Measurements from ENCODE around the gene CIDEA. TPM values are rescaled to one million over a fixed set of nuclear protein-coding genes. Genes with fewer than 3 reads are reported as not detected.
A peak's percentile ranks its signal among the peaks of the same experiment; 100 is the strongest.

CIDEA gene
- total and polyA plus RNA-seq, 9 of the 15 experiments (the other 6 are each of a cell fraction or from before 2014, with no cell fraction given): not detected

GRCh38 chr18:12282442-12283039 is 28.4 kb downstream of the CIDEA start:
- no peaks in the 10 kb centered on the region for H3K27me3 ChIP-seq (ENCODE audit: control insufficient read depth in 2 of 2, insufficient read depth in 2 of 2, low read length in 2 of 2)
- peaks cover 6 to 16% of the 10 kb centered on the region in 2 experiments; a peak in 4 of 5 replicates for H3K4me1 ChIP-seq (replicated peaks in 1 of 2; ENCODE audit: control insufficient read depth in 2 of 2, insufficient read depth in 2 of 2, low read length in 2 of 2)
- WGBS (ENCODE audit: insufficient coverage, low coverage, missing lambda C conversion rate): 41% methylated on average over 9 of the region's 9 CpGs
- TF ChIP-seq SETDB1 (IDR thresholded peaks at IDR 0.05; ENCODE audit: low read length): no peak
- TF ChIP-seq KLF6 (CRISPR knock-in tag; IDR thresholded peaks at IDR 0.05; ENCODE audit: borderline replicate concordance): no peak
- no peak for TF ChIP-seq EGR1 (conservative IDR thresholded peaks at IDR 0.05)
- TF ChIP-seq SREBF2 (CRISPR knock-in tag; IDR thresholded peaks at IDR 0.05): no peak
- intact Hi-C loops (cut with micrococcal nuclease): loop anchor here (1.0 to 5.0 kb wide), 4 partner anchors 45 to 378 kb away; partner anchors contain the start of gene AFG3L2
- no peaks in the 10 kb centered on the region for H3K9me3 ChIP-seq (replicated peaks; ENCODE audit: control insufficient read depth, insufficient read depth, low read depth, low read length)
- H3K9ac ChIP-seq (ENCODE audit: insufficient read depth in 1 of 2, low read depth in 2 of 2, low read length in 2 of 2): no peak overlapping the region; a peak in 1 of 4 replicates
- ChIA-PET POLR2A (interaction anchor here (0.5 to 1.0 kb wide), 4 partner anchors 14 to 603 kb away, joined by 3 to 5 read pairs (median 4); no protein-coding TSS in a partner anchor), CTCF (ENCODE audit: low intra/inter-chr PET ratio) (interaction anchor here (1.7 kb wide), 1 partner anchor 377 kb away, joined by 3 read pairs; no protein-coding TSS in a partner anchor)
- ATAC-seq: no peak
- no peaks in the 10 kb centered on the region for H3K9me1 ChIP-seq (ENCODE audit: control insufficient read depth, insufficient read depth, low read length)
- no peaks in the 10 kb centered on the region for H3K36me3 ChIP-seq (ENCODE audit: control insufficient read depth, insufficient read depth, low read length)
- DNase-seq (ENCODE audit: extremely low read depth in 1 of 4, low spot score in 3 of 4): no peak
- H4K20me1 ChIP-seq (replicated peaks; ENCODE audit: control insufficient read depth, insufficient read depth, low read length): no peaks in the 10 kb centered on the region
- no peak overlapping the region for H3K4me2 ChIP-seq (ENCODE audit: insufficient read depth, low read length)
- no peak overlapping the region for H3K27ac ChIP-seq (ENCODE audit: extremely low read depth, low read depth, low read length)
- no peak overlapping the region for H2AFZ ChIP-seq (ENCODE audit: low read depth, low read length)
- BruUV-seq (replicated peaks): no TSS peak
- no peaks in the 10 kb centered on the region for H3K79me2 ChIP-seq (ENCODE audit: control insufficient read depth, insufficient read depth, low read length)
- in situ Hi-C loops (cut with MboI): loop anchor here (5.0 kb wide), 1 partner anchor 380 kb away; no protein-coding TSS in a partner anchor
- no peak for FAIRE-seq
- no peak overlapping the region for H3K4me3 ChIP-seq

DNA sequence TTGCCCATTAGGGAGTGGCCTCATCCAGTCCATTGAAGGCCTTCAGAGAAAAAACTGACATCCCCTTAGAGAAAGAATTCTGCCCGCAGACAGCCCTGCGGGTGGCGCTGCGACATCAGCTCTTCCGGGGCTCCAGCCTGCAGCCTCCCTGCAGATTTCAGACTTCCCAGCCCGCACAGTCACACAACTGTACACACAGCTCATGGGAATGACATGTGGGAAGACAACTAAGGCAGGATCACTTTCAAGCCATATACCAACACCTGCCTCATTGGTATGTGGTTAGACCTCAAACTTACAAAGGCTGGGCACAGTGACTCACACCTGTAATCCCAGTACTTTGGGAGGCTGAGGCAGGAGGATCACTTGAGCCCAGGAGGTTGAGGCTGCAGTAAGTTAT is 29.1 kb downstream of the CIDEA start:
- Histone ChIP-seq H3K79me2 (ENCODE audit: control insufficient read depth, insufficient read depth, low read length) (no peaks in the 10 kb centered on the region), H3K27me3 (ENCODE audit: control insufficient read depth in 2 of 2, insufficient read depth in 2 of 2, low read length in 2 of 2) (no peaks in the 10 kb centered on the region), H3K36me3 (ENCODE audit: control insufficient read depth, insufficient read depth, low read length) (no peaks in the 10 kb centered on the region), H3K9ac (ENCODE audit: insufficient read depth in 1 of 2, low read depth in 2 of 2, low read length in 2 of 2) (no peak overlapping the region), H2AFZ (ENCODE audit: low read depth, low read length) (no peak overlapping the region), H4K20me1 (replicated peaks; ENCODE audit: control insufficient read depth, insufficient read depth, low read length) (no peaks in the 10 kb centered on the region), H3K4me2 (ENCODE audit: insufficient read depth, low read length) (no peak overlapping the region), H3K27ac (ENCODE audit: extremely low read depth, low read depth, low read length) (no peak overlapping the region), H3K9me1 (ENCODE audit: control insufficient read depth, insufficient read depth, low read length) (no peaks in the 10 kb centered on the region), H3K4me3 (no peak overlapping the region), H3K4me1 (replicated peaks in 1 of 2; ENCODE audit: control insufficient read depth in 2 of 2, insufficient read depth in 2 of 2, low read length in 2 of 2) (peaks cover 8 to 20% of the 10 kb centered on the region in 2 experiments; a peak in 4 of 5 replicates), H3K9me3 (replicated peaks; ENCODE audit: control insufficient read depth, insufficient read depth, low read depth, low read length) (no peaks in the 10 kb centered on the region)
- WGBS (ENCODE audit: insufficient coverage, low coverage, missing lambda C conversion rate): 5% methylated on average over 6 of the region's 6 CpGs
- ChIA-PET CTCF (ENCODE audit: low intra/inter-chr PET ratio) (interaction anchor here (0.5 to 1.7 kb wide), 2 partner anchors 104 to 377 kb away, joined by 3 to 4 read pairs; no protein-coding TSS in a partner anchor), POLR2A (interaction anchor here (0.6 to 1.7 kb wide), 4 partner anchors 11 to 90 kb away, joined by 3 to 7 read pairs (median 4); no protein-coding TSS in a partner anchor)
- intact Hi-C loops (cut with micrococcal nuclease): loop anchor here (1.0 to 5.0 kb wide), 4 partner anchors 44 to 377 kb away; partner anchors contain the start of gene AFG3L2
- ATAC-seq (peak; percentile 76), FAIRE-seq (peak; percentile 87), DNase-seq (ENCODE audit: extremely low read depth in 1 of 4, low spot score in 3 of 4) (peak; percentile 56 to 73 (median 62))
- BruUV-seq (replicated peaks): no TSS peak
- in situ Hi-C loops (cut with MboI): loop anchor here (5.0 kb wide), 1 partner anchor 379 kb away; no protein-coding TSS in a partner anchor
- TF ChIP-seq YY1 (IDR thresholded peaks at IDR 0.05; ENCODE audit: borderline replicate concordance in 1 of 3, control insufficient read depth in 1 of 3, extremely low read depth in 1 of 3, insufficient read depth in 3 of 3, insufficient read length in 1 of 3, insufficient replicate concordance in 2 of 3, low read depth in 1 of 3, low read length in 2 of 3) (no peak), KLF16 (IDR thresholded peaks at IDR 0.05) (no peak), SP2 (IDR thresholded peaks at IDR 0.05; ENCODE audit: extremely low read depth, low read depth, low read length, poor library complexity, severe bottlenecking) (no peak)
- TF ChIP-seq, protein P1, sequence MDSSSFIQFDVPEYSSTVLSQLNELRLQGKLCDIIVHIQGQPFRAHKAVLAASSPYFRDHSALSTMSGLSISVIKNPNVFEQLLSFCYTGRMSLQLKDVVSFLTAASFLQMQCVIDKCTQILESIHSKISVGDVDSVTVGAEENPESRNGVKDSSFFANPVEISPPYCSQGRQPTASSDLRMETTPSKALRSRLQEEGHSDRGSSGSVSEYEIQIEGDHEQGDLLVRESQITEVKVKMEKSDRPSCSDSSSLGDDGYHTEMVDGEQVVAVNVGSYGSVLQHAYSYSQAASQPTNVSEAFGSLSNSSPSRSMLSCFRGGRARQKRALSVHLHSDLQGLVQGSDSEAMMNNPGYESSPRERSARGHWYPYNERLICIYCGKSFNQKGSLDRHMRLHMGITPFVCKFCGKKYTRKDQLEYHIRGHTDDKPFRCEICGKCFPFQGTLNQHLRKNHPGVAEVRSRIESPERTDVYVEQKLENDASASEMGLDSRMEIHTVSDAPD (CRISPR knock-in tag; IDR thresholded peaks at IDR 0.05): no peak
- TF ChIP-seq, protein P2, sequence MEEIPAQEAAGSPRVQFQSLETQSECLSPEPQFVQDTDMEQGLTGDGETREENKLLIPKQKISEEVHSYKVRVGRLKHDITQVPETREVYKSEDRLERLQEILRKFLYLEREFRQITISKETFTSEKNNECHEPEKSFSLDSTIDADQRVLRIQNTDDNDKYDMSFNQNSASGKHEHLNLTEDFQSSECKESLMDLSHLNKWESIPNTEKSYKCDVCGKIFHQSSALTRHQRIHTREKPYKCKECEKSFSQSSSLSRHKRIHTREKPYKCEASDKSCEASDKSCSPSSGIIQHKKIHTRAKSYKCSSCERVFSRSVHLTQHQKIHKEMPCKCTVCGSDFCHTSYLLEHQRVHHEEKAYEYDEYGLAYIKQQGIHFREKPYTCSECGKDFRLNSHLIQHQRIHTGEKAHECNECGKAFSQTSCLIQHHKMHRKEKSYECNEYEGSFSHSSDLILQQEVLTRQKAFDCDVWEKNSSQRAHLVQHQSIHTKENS (CRISPR knock-in tag; IDR thresholded peaks at IDR 0.05): no peak

Measured in K562 (cell line).